OCI-LY3 (cell line): Measurements from ENCODE around the gene TADA3.

ENCODE experiments used
- EZH2phosphoT487 ChIP-seq: fragments of 200-600 bp; shearing (Covaris generic); IDR thresholded peaks from 2 replicates; pipeline ENCODE4 v1.6.1; 2018; ENCODE audit warnings: antibody characterized with exemption, mixed run types, low read depth
- TF ChIP-seq, protein P1 (sequence below): fragments of 200-600, 300-600 bp; sonication (generic); IDR thresholded peaks from 2 replicates; pipeline ENCODE4 v1.5.1; 2014; ENCODE audit warnings: antibody characterized with exemption, low read length, low read depth

GRCh38 chr3:9810433-9810770, 18.1 kb upstream of the TADA3 start:
- TF ChIP-seq, protein P1, sequence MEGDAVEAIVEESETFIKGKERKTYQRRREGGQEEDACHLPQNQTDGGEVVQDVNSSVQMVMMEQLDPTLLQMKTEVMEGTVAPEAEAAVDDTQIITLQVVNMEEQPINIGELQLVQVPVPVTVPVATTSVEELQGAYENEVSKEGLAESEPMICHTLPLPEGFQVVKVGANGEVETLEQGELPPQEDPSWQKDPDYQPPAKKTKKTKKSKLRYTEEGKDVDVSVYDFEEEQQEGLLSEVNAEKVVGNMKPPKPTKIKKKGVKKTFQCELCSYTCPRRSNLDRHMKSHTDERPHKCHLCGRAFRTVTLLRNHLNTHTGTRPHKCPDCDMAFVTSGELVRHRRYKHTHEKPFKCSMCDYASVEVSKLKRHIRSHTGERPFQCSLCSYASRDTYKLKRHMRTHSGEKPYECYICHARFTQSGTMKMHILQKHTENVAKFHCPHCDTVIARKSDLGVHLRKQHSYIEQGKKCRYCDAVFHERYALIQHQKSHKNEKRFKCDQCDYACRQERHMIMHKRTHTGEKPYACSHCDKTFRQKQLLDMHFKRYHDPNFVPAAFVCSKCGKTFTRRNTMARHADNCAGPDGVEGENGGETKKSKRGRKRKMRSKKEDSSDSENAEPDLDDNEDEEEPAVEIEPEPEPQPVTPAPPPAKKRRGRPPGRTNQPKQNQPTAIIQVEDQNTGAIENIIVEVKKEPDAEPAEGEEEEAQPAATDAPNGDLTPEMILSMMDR, result no peak
- TF ChIP-seq EZH2phosphoT487, result no peak
